ENCODE results near the gene ITGAD. TPM values are rescaled to one million over a fixed set of nuclear protein-coding genes. Genes with fewer than 3 reads are reported as not detected.

The ITGAD gene
- total and polyA plus RNA-seq, 2 donors (not counting 3 experiments of a cell fraction or from before 2014, with no cell fraction given) = not detected

DNA sequence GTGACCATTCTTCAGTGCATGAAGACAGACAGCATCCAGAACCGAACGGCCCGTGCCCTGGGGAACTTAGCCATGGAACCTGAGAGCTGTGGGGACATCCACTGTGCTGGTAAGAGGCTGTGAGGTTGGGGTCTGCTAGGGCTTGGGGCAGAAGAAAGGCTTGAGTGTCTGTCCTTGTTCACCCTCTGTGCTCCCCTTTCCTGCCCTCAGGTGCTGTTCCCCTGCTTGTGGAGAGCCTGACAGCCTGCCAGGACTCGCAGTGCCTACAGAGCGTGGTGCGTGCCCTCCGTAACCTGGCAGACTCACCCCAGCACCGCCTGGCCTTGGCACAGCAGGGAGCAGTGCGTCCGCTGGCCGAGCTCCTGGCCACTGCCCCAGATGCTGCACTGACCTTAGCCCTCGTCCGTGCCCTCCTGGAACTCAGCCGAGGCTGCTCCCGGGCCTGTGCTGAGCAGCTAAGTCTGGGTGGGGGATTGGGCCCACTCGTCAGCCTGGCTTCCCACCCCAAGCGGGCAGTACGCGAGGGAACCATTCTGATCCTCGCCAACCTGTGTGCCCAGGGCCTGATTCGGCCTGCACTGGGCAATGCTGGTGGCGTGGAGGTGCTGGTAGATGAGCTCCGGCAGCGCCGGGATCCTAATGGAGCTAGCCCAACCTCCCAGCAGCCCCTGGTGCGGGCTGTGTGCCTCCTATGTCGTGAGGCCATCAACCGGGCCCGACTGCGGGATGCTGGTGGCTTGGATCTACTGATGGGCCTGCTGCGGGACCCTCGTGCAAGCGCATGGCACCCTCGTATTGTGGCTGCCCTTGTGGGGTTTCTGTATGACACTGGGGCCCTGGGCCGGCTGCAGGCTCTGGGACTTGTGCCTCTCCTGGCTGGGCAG, 69.0 kb downstream of the ITGAD start:
- Histone ChIP-seq H3K27ac (ENCODE audit: insufficient read depth, low read depth, low read length) (no peak overlapping the region), H3K9me1 (replicated peaks; ENCODE audit: control insufficient read depth, extremely low read depth, insufficient read depth, low read length) (no peaks in the 10 kb centered on the region), H3K4me3 (replicated peaks in 1 of 3; ENCODE audit: insufficient read depth in 1 of 3, low read depth in 1 of 3, low read length in 3 of 3) (no peak overlapping the region), H3K4me2 (ENCODE audit: insufficient read depth, low read length) (no peak overlapping the region), H3K9ac (replicated peaks; ENCODE audit: extremely low read depth, insufficient read depth, low read length) (no peak overlapping the region), H2AFZ (ENCODE audit: low read depth, low read length) (no peak overlapping the region), H4K20me1 (replicated peaks; ENCODE audit: control insufficient read depth, extremely low read depth, insufficient read depth, low read length) (no peaks in the 10 kb centered on the region), H3K9me3 (replicated peaks; ENCODE audit: control insufficient read depth, insufficient read depth, low read length) (no peaks in the 10 kb centered on the region), H3K79me2 (ENCODE audit: control insufficient read depth, insufficient read depth, low read length) (peaks cover 22% of the 10 kb centered on the region), H3K27me3 (ENCODE audit: control insufficient read depth in 2 of 2, insufficient read depth in 2 of 2, low read length in 2 of 2) (no peaks in the 10 kb centered on the region), H3K4me1 (ENCODE audit: control insufficient read depth, extremely low read depth, insufficient read depth, low read length) (peaks cover 18% of the 10 kb centered on the region), H3K36me3 (ENCODE audit: control insufficient read depth in 2 of 2, extremely low read depth in 1 of 2, insufficient read depth in 2 of 2, low read length in 2 of 2) (peaks cover 6 to 25% of the 10 kb centered on the region in 2 experiments)
- DNase-seq (ENCODE audit: low read depth, low spot score) (no peak), FAIRE-seq (no peak)
- ChIA-PET CTCF (interaction anchor here (0.9 kb wide), 1 partner anchor 477 kb away, joined by 3 read pairs; the partner anchor contains the start of gene HSD3B7), POLR2A (no interaction called here)
- TF ChIP-seq FOS (IDR thresholded peaks at IDR 0.05; ENCODE audit: borderline replicate concordance, insufficient read depth, low read length) (no peak), POLR2AphosphoS5 (IDR thresholded peaks at IDR 0.05; ENCODE audit: insufficient read depth, low read depth, low read length) (no peak), GATA2 (IDR thresholded peaks at IDR 0.05; ENCODE audit: insufficient read depth, insufficient read length, low read depth, low read length) (no peak), JUN (IDR thresholded peaks at IDR 0.05; ENCODE audit: borderline replicate concordance, insufficient read depth, insufficient read length, low read depth) (no peak), MYC (IDR thresholded peaks at IDR 0.05; ENCODE audit: low read depth, low read length) (no peak), EZH2 (IDR thresholded peaks at IDR 0.05; ENCODE audit: borderline replicate concordance, low read depth, low read length, severe bottlenecking) (no peak), POLR2A (IDR thresholded peaks at IDR 0.05; ENCODE audit: low read depth, low read length) (no peak)
- TF ChIP-seq, protein P1, sequence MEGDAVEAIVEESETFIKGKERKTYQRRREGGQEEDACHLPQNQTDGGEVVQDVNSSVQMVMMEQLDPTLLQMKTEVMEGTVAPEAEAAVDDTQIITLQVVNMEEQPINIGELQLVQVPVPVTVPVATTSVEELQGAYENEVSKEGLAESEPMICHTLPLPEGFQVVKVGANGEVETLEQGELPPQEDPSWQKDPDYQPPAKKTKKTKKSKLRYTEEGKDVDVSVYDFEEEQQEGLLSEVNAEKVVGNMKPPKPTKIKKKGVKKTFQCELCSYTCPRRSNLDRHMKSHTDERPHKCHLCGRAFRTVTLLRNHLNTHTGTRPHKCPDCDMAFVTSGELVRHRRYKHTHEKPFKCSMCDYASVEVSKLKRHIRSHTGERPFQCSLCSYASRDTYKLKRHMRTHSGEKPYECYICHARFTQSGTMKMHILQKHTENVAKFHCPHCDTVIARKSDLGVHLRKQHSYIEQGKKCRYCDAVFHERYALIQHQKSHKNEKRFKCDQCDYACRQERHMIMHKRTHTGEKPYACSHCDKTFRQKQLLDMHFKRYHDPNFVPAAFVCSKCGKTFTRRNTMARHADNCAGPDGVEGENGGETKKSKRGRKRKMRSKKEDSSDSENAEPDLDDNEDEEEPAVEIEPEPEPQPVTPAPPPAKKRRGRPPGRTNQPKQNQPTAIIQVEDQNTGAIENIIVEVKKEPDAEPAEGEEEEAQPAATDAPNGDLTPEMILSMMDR (IDR thresholded peaks at IDR 0.05; ENCODE audit: extremely low read depth in 1 of 2, insufficient read depth in 1 of 2, low read depth in 1 of 2, low read length in 2 of 2) = no peak
- TF ChIP-seq, protein P2, sequence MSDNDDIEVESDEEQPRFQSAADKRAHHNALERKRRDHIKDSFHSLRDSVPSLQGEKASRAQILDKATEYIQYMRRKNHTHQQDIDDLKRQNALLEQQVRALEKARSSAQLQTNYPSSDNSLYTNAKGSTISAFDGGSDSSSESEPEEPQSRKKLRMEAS (IDR thresholded peaks at IDR 0.05; ENCODE audit: insufficient read depth, insufficient read length) = no peak
- BruUV-seq (replicated peaks) = no TSS peak
- dilution Hi-C loops (cut with MboI; ENCODE audit: extremely low pct_ligation_motif_present, low sequenced_read_pairs) = no loop called here
- intact Hi-C loops (cut with micrococcal nuclease) = no loop called here

Measured in endothelial cell of umbilical vein (primary cell).